CD14-positive monocyte (primary cell): ENCODE measurements around the gene SPART. TPM values are rescaled to one million over a fixed set of nuclear protein-coding genes. Genes with fewer than 3 reads are reported as not detected.
A peak's percentile ranks its signal among the peaks of the same experiment; 100 is the strongest.
"Not testable (repeated sequence)": the region's sequence is repeated elsewhere in the genome, so short reads cannot be mapped to it uniquely, and the experiment has no call there.

Experiments
- DNase-seq, 3 donors: peaks; one replicate each; pipeline ENCODE4 v3.0.0-alpha.2; 2011 to 2022
- H2AFZ ChIP-seq: 2 replicates; pipeline ENCODE4 v1.6.0; 2012; ENCODE audit warnings: mild to moderate bottlenecking, low read depth, low read length, inconsistent platforms; ENCODE audit not compliant: insufficient read depth, poor library complexity, severe bottlenecking
- H3K27ac ChIP-seq, 2 donors: 1 replicate in 1 of 2; 2 replicates in 1 of 2; pipeline ENCODE4 v1.5.1; 2012 to 2013; ENCODE audit warnings: low read length in 2 of 2, control low read depth in 1 of 2, inconsistent platforms in 1 of 2, low read depth in 1 of 2, mild to moderate bottlenecking in 1 of 2
- H3K27me3 ChIP-seq, 2 donors: one replicate each; pipeline versions ENCODE4 v1.6.0 to v1.6.1; 2011 to 2013; ENCODE audit warnings: low read length in 2 of 2; ENCODE audit not compliant: control insufficient read depth in 2 of 2, insufficient read depth in 2 of 2
- H3K36me3 ChIP-seq, 2 donors: replicated peaks in 1 of 2; 1 replicate in 1 of 2; 2 replicates in 1 of 2; pipeline versions ENCODE4 v1.5.1 to v1.6.1; 2012 to 2013; ENCODE audit warnings: low read length in 2 of 2, control low read depth in 1 of 2, inconsistent platforms in 1 of 2, mild to moderate bottlenecking in 1 of 2; ENCODE audit not compliant: insufficient read depth in 2 of 2, control insufficient read depth in 1 of 2
- H3K4me1 ChIP-seq, 2 donors: 1 replicate in 1 of 2; 2 replicates in 1 of 2; pipeline versions ENCODE4 v1.5.1 to v1.6.1; 2012 to 2013; ENCODE audit warnings: low read length in 2 of 2, control low read depth in 1 of 2, inconsistent platforms in 1 of 2, mild to moderate bottlenecking in 1 of 2, moderate library complexity in 1 of 2; ENCODE audit not compliant: insufficient read depth in 2 of 2, control insufficient read depth in 1 of 2
- H3K4me2 ChIP-seq: replicated peaks from 2 replicates; pipeline ENCODE3; 2012; ENCODE audit warnings: low read length, moderate library complexity, mild to moderate bottlenecking; ENCODE audit not compliant: poor library complexity, severe bottlenecking; ENCODE audit errors: extremely low read depth
- H3K4me3 ChIP-seq, 3 experiments: fragments of 200-600 bp in 1 of 3; sonication (generic) in 1 of 3; replicated peaks in 1 of 3; 1 replicate in 2 of 3; 2 replicates in 1 of 3; pipeline ENCODE4 v1.5.1; 2011 to 2013; ENCODE audit warnings: low read length in 3 of 3, mild to moderate bottlenecking in 3 of 3, control low read depth in 2 of 3, low read depth in 2 of 3, inconsistent platforms in 1 of 3, moderate library complexity in 1 of 3
- H3K79me2 ChIP-seq: 2 replicates; pipeline ENCODE4 v1.6.0; 2012; ENCODE audit warnings: mild to moderate bottlenecking, control low read depth, inconsistent platforms, low read length, moderate library complexity; ENCODE audit not compliant: insufficient read depth
- H3K9ac ChIP-seq: 2 replicates; pipeline ENCODE4 v1.6.0; 2017; ENCODE audit warnings: low read length, mild to moderate bottlenecking; ENCODE audit not compliant: insufficient read depth, poor library complexity, severe bottlenecking
- H3K9me3 ChIP-seq, 2 donors: replicated peaks in 1 of 2; 1 replicate in 1 of 2; 2 replicates in 1 of 2; pipeline versions ENCODE4 v1.5.1 to v1.6.1; 2012 to 2013; ENCODE audit warnings: low read length in 2 of 2, control low read depth in 1 of 2; ENCODE audit not compliant: control insufficient read depth in 1 of 2, insufficient read depth in 1 of 2
- H4K20me1 ChIP-seq: 2 replicates; pipeline ENCODE4 v1.6.0; 2012; ENCODE audit warnings: mild to moderate bottlenecking, low read length, control low read depth, moderate library complexity; ENCODE audit not compliant: insufficient read depth
- H3K27ac Mint-ChIP-seq, 7 donors: one replicate each; pipeline ENCODE4 v1.8.0; 2020; ENCODE audit warnings: mild to moderate bottlenecking in 7 of 7, mixed read lengths in 7 of 7, moderate library complexity in 6 of 7, inconsistent platforms in 2 of 7
- H3K27me3 Mint-ChIP-seq, 3 donors: one replicate each; pipeline ENCODE4 v1.8.0; 2021 to 2022; ENCODE audit warnings: low read depth in 3 of 3, mild to moderate bottlenecking in 3 of 3, mixed read lengths in 3 of 3, moderate library complexity in 3 of 3, inconsistent platforms in 1 of 3
- H3K36me3 Mint-ChIP-seq, 2 donors: one replicate each; pipeline ENCODE4 v1.8.0; 2020; ENCODE audit warnings: mixed read lengths in 2 of 2, inconsistent platforms in 1 of 2, mild to moderate bottlenecking in 1 of 2
- H3K4me1 Mint-ChIP-seq: one replicate; pipeline ENCODE4 v1.8.0; 2020; ENCODE audit warnings: mild to moderate bottlenecking, mixed read lengths
- H3K4me3 Mint-ChIP-seq, 2 donors: one replicate each; pipeline ENCODE4 v1.8.0; 2020; ENCODE audit warnings: mild to moderate bottlenecking in 2 of 2, mixed read lengths in 2 of 2, moderate library complexity in 1 of 2
- H3K9me3 Mint-ChIP-seq, 7 donors: one replicate each; pipeline ENCODE4 v1.8.0; 2020 to 2022; ENCODE audit warnings: mixed read lengths in 7 of 7, mild to moderate bottlenecking in 6 of 7, moderate library complexity in 6 of 7, inconsistent platforms in 2 of 7
- CTCF ChIP-seq: fragments of 200-600 bp; IDR thresholded peaks from one replicate; pipeline ENCODE4 v1.8.0; 2022; ENCODE audit warnings: antibody characterized with exemption, mild to moderate bottlenecking
- WGBS: methylation state at CpG from one replicate; pipeline ENCODE4 v1.1.5; 2013; ENCODE audit warnings: missing lambda C conversion rate; ENCODE audit not compliant: insufficient coverage; 5-methylcytosine and 5-hydroxymethylcytosine counted together
- intact Hi-C, 2 donors: fragments of 100-400 bp; cut with micrococcal nuclease; formaldehyde crosslinking; loops; one replicate each; pipeline versions ENCODE4 v1.15.0 to v1.15.1; 2023
- polyA plus RNA-seq, 3 donors: library from polyadenylated mRNA; depleted of rRNA in 1 of 3; unstranded in 2 of 3; stranded (reverse) in 1 of 3; fragments of 300-500 nt in 2 of 3; fragments of >200 nt in 1 of 3; fragmentation: Illumina TruSeq in 2 of 3; gene quantifications; 1 replicate in 2 of 3; 2 replicates in 1 of 3; pipeline ENCODE4 v1.2.3, GENCODE V29; 2012 to 2021

SPART gene
- polyA plus RNA-seq, 3 donors, result 24.4 to 37.0 (median 29.8) TPM

- no peak overlapping the region for H3K4me3 ChIP-seq
- no peak overlapping the region for H2AFZ ChIP-seq
- no peaks in the 10 kb centered on the region for H3K9me3 ChIP-seq
- Mint-ChIP-seq H3K27me3 (no peaks in the 10 kb centered on the region), H3K9me3 (no peaks in the 10 kb centered on the region), H3K4me3 (no peak overlapping the region), H3K36me3 (peaks cover 66 to 67% of the 10 kb centered on the region in 2 donors), H3K4me1 (peaks cover 5% of the 10 kb centered on the region), H3K27ac (peak overlapping the region in 4 of 7 donors; percentile 4 to 47 (median 16))
- no peak overlapping the region for H3K4me2 ChIP-seq
- DNase-seq, result no peak
- H3K9ac ChIP-seq, result no peak overlapping the region
- intact Hi-C loops, result no loop called here
- TF ChIP-seq CTCF, result no peak
- 100% methylated on average over 1 of the region's 2 CpGs for WGBS
- no peak overlapping the region for H3K27ac ChIP-seq
- H3K79me2 ChIP-seq, result peaks cover 45% of the 10 kb centered on the region
- peaks cover 0 to 4% of the 10 kb centered on the region in 2 donors for H3K4me1 ChIP-seq
- peaks cover 4% of the 10 kb centered on the region for H4K20me1 ChIP-seq
- no peaks in the 10 kb centered on the region for H3K27me3 ChIP-seq
- peaks cover 65 to 78% of the 10 kb centered on the region in 2 donors for H3K36me3 ChIP-seq
These were observed 17.4 kb downstream of the SPART start for GRCh38 chr13:36328821-36329220.

GRCh38 chr13:36325912-36326311 lies 20.3 kb downstream of the SPART start:
- no peaks in the 10 kb centered on the region for H3K4me1 Mint-ChIP-seq

GRCh38 chr13:36324881-36325280 lies 21.3 kb downstream of the SPART start:
- WGBS, result 86% methylated on average over 4 of the region's 5 CpGs
- Histone ChIP-seq H3K36me3 (peaks cover 64 to 79% of the 10 kb centered on the region in 2 donors), H3K79me2 (peaks cover 11% of the 10 kb centered on the region)
- Mint-ChIP-seq H3K36me3 (peaks cover 72 to 75% of the 10 kb centered on the region in 2 donors), H3K27ac (peak overlapping the region in 1 of 7 donors; percentile 43)
- H3K4me3 Mint-ChIP-seq, H4K20me1 ChIP-seq, H3K27ac ChIP-seq, H3K4me1 ChIP-seq, intact Hi-C loops, H3K4me3 ChIP-seq, H3K4me2 ChIP-seq, H3K27me3 Mint-ChIP-seq, H3K9me3 Mint-ChIP-seq, DNase-seq, H3K9ac ChIP-seq, H2AFZ ChIP-seq, H3K27me3 ChIP-seq, H3K4me1 Mint-ChIP-seq, H3K9me3 ChIP-seq: not testable (repeated sequence)

More at GRCh38 chr13:36325912-36326311, 20.3 kb downstream of the SPART start:
- no peaks in the 10 kb centered on the region for H3K27me3 ChIP-seq
- H3K36me3 ChIP-seq, result peaks cover 73 to 89% of the 10 kb centered on the region in 2 donors
- Mint-ChIP-seq H3K27ac (no peak overlapping the region), H3K9me3 (no peaks in the 10 kb centered on the region), H3K36me3 (peaks cover 76 to 80% of the 10 kb centered on the region in 2 donors), H3K4me3 (no peak overlapping the region), H3K27me3 (no peaks in the 10 kb centered on the region)
- WGBS, result no CpG with 5 or more reads among the region's 1 CpG
- no peak for TF ChIP-seq CTCF
- H2AFZ ChIP-seq, result no peak overlapping the region
- no peak for DNase-seq
- no peaks in the 10 kb centered on the region for H3K9me3 ChIP-seq
- no peaks in the 10 kb centered on the region for H4K20me1 ChIP-seq
- H3K4me3 ChIP-seq, result no peak overlapping the region
- H3K4me1 ChIP-seq, result no peaks in the 10 kb centered on the region
- H3K27ac ChIP-seq, result no peak overlapping the region
- H3K4me2 ChIP-seq, result no peak overlapping the region
- H3K79me2 ChIP-seq, result peaks cover 19% of the 10 kb centered on the region
- no peak overlapping the region for H3K9ac ChIP-seq
- intact Hi-C loops, result no loop called here
